CD14-positive monocyte (primary cell): ENCODE data around the gene STARD13. TPM values are rescaled to one million over a fixed set of nuclear protein-coding genes. Genes with fewer than 3 reads are reported as not detected.

Source experiments
- DNase-seq, 3 donors: peaks; one replicate each; pipeline ENCODE4 v3.0.0-alpha.2; 2011 to 2022
- H2AFZ ChIP-seq: 2 replicates; pipeline ENCODE4 v1.6.0; 2012; ENCODE audit warnings: mild to moderate bottlenecking, low read depth, low read length, inconsistent platforms; ENCODE audit not compliant: insufficient read depth, poor library complexity, severe bottlenecking
- H3K27ac ChIP-seq, 2 donors: 1 replicate in 1 of 2; 2 replicates in 1 of 2; pipeline ENCODE4 v1.5.1; 2012 to 2013; ENCODE audit warnings: low read length in 2 of 2, control low read depth in 1 of 2, inconsistent platforms in 1 of 2, low read depth in 1 of 2, mild to moderate bottlenecking in 1 of 2
- H3K27me3 ChIP-seq, 2 donors: one replicate each; pipeline versions ENCODE4 v1.6.0 to v1.6.1; 2011 to 2013; ENCODE audit warnings: low read length in 2 of 2; ENCODE audit not compliant: control insufficient read depth in 2 of 2, insufficient read depth in 2 of 2
- H3K36me3 ChIP-seq, 2 donors: replicated peaks in 1 of 2; 1 replicate in 1 of 2; 2 replicates in 1 of 2; pipeline versions ENCODE4 v1.5.1 to v1.6.1; 2012 to 2013; ENCODE audit warnings: low read length in 2 of 2, control low read depth in 1 of 2, inconsistent platforms in 1 of 2, mild to moderate bottlenecking in 1 of 2; ENCODE audit not compliant: insufficient read depth in 2 of 2, control insufficient read depth in 1 of 2
- H3K4me1 ChIP-seq, 2 donors: 1 replicate in 1 of 2; 2 replicates in 1 of 2; pipeline versions ENCODE4 v1.5.1 to v1.6.1; 2012 to 2013; ENCODE audit warnings: low read length in 2 of 2, control low read depth in 1 of 2, inconsistent platforms in 1 of 2, mild to moderate bottlenecking in 1 of 2, moderate library complexity in 1 of 2; ENCODE audit not compliant: insufficient read depth in 2 of 2, control insufficient read depth in 1 of 2
- H3K4me2 ChIP-seq: replicated peaks from 2 replicates; pipeline ENCODE3; 2012; ENCODE audit warnings: low read length, moderate library complexity, mild to moderate bottlenecking; ENCODE audit not compliant: poor library complexity, severe bottlenecking; ENCODE audit errors: extremely low read depth
- H3K4me3 ChIP-seq, 3 experiments: fragments of 200-600 bp in 1 of 3; sonication (generic) in 1 of 3; replicated peaks in 1 of 3; 1 replicate in 2 of 3; 2 replicates in 1 of 3; pipeline ENCODE4 v1.5.1; 2011 to 2013; ENCODE audit warnings: low read length in 3 of 3, mild to moderate bottlenecking in 3 of 3, control low read depth in 2 of 3, low read depth in 2 of 3, inconsistent platforms in 1 of 3, moderate library complexity in 1 of 3
- H3K79me2 ChIP-seq: 2 replicates; pipeline ENCODE4 v1.6.0; 2012; ENCODE audit warnings: mild to moderate bottlenecking, control low read depth, inconsistent platforms, low read length, moderate library complexity; ENCODE audit not compliant: insufficient read depth
- H3K9ac ChIP-seq: 2 replicates; pipeline ENCODE4 v1.6.0; 2017; ENCODE audit warnings: low read length, mild to moderate bottlenecking; ENCODE audit not compliant: insufficient read depth, poor library complexity, severe bottlenecking
- H3K9me3 ChIP-seq, 2 donors: replicated peaks in 1 of 2; 1 replicate in 1 of 2; 2 replicates in 1 of 2; pipeline versions ENCODE4 v1.5.1 to v1.6.1; 2012 to 2013; ENCODE audit warnings: low read length in 2 of 2, control low read depth in 1 of 2; ENCODE audit not compliant: control insufficient read depth in 1 of 2, insufficient read depth in 1 of 2
- H4K20me1 ChIP-seq: 2 replicates; pipeline ENCODE4 v1.6.0; 2012; ENCODE audit warnings: mild to moderate bottlenecking, low read length, control low read depth, moderate library complexity; ENCODE audit not compliant: insufficient read depth
- H3K27ac Mint-ChIP-seq, 7 donors: one replicate each; pipeline ENCODE4 v1.8.0; 2020; ENCODE audit warnings: mild to moderate bottlenecking in 7 of 7, mixed read lengths in 7 of 7, moderate library complexity in 6 of 7, inconsistent platforms in 2 of 7
- H3K27me3 Mint-ChIP-seq, 3 donors: one replicate each; pipeline ENCODE4 v1.8.0; 2021 to 2022; ENCODE audit warnings: low read depth in 3 of 3, mild to moderate bottlenecking in 3 of 3, mixed read lengths in 3 of 3, moderate library complexity in 3 of 3, inconsistent platforms in 1 of 3
- H3K36me3 Mint-ChIP-seq, 2 donors: one replicate each; pipeline ENCODE4 v1.8.0; 2020; ENCODE audit warnings: mixed read lengths in 2 of 2, inconsistent platforms in 1 of 2, mild to moderate bottlenecking in 1 of 2
- H3K4me1 Mint-ChIP-seq: one replicate; pipeline ENCODE4 v1.8.0; 2020; ENCODE audit warnings: mild to moderate bottlenecking, mixed read lengths
- H3K4me3 Mint-ChIP-seq, 2 donors: one replicate each; pipeline ENCODE4 v1.8.0; 2020; ENCODE audit warnings: mild to moderate bottlenecking in 2 of 2, mixed read lengths in 2 of 2, moderate library complexity in 1 of 2
- H3K9me3 Mint-ChIP-seq, 7 donors: one replicate each; pipeline ENCODE4 v1.8.0; 2020 to 2022; ENCODE audit warnings: mixed read lengths in 7 of 7, mild to moderate bottlenecking in 6 of 7, moderate library complexity in 6 of 7, inconsistent platforms in 2 of 7
- WGBS: methylation state at CpG from one replicate; pipeline ENCODE4 v1.1.5; 2013; ENCODE audit warnings: missing lambda C conversion rate; ENCODE audit not compliant: insufficient coverage; 5-methylcytosine and 5-hydroxymethylcytosine counted together
- intact Hi-C, 2 donors: fragments of 100-400 bp; cut with micrococcal nuclease; formaldehyde crosslinking; loops; one replicate each; pipeline versions ENCODE4 v1.15.0 to v1.15.1; 2023
- polyA plus RNA-seq, 3 donors: library from polyadenylated mRNA; depleted of rRNA in 1 of 3; unstranded in 2 of 3; stranded (reverse) in 1 of 3; fragments of 300-500 nt in 2 of 3; fragments of >200 nt in 1 of 3; fragmentation: Illumina TruSeq in 2 of 3; gene quantifications; 1 replicate in 2 of 3; 2 replicates in 1 of 3; pipeline ENCODE4 v1.2.3, GENCODE V29; 2012 to 2021
- TF ChIP-seq, protein P1 (sequence below): fragments of 200-600 bp; IDR thresholded peaks from one replicate; pipeline ENCODE4 v1.8.0; 2022; ENCODE audit warnings: antibody characterized with exemption, mild to moderate bottlenecking

Gene STARD13
- polyA plus RNA-seq, 3 donors = 0.37 to 0.69 (median 0.60) TPM

GRCh38 chr13:33099860-33100259, 185.7 kb downstream of the STARD13 start:
- no peak overlapping the region for H3K27ac Mint-ChIP-seq
- DNase-seq = no peak
- intact Hi-C loops = no loop called here
- Histone ChIP-seq H3K9me3 (peaks cover 5 to 7% of the 10 kb centered on the region in 2 donors), H3K27ac (no peak overlapping the region), H3K4me1 (peaks cover 3 to 4% of the 10 kb centered on the region in 2 donors), H3K9ac (no peak overlapping the region), H3K36me3 (no peaks in the 10 kb centered on the region), H3K27me3 (no peaks in the 10 kb centered on the region), H2AFZ (no peak overlapping the region), H3K79me2 (no peaks in the 10 kb centered on the region), H4K20me1 (no peaks in the 10 kb centered on the region), H3K4me2 (no peak overlapping the region), H3K4me3 (no peak overlapping the region)
- no CpG with 5 or more reads among the region's 3 CpGs for WGBS
- H3K27me3 Mint-ChIP-seq = peaks cover 0 to 6% (median 2%) of the 10 kb centered on the region in 3 donors
- TF ChIP-seq, protein P1, sequence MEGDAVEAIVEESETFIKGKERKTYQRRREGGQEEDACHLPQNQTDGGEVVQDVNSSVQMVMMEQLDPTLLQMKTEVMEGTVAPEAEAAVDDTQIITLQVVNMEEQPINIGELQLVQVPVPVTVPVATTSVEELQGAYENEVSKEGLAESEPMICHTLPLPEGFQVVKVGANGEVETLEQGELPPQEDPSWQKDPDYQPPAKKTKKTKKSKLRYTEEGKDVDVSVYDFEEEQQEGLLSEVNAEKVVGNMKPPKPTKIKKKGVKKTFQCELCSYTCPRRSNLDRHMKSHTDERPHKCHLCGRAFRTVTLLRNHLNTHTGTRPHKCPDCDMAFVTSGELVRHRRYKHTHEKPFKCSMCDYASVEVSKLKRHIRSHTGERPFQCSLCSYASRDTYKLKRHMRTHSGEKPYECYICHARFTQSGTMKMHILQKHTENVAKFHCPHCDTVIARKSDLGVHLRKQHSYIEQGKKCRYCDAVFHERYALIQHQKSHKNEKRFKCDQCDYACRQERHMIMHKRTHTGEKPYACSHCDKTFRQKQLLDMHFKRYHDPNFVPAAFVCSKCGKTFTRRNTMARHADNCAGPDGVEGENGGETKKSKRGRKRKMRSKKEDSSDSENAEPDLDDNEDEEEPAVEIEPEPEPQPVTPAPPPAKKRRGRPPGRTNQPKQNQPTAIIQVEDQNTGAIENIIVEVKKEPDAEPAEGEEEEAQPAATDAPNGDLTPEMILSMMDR = no peak
- H3K4me3 Mint-ChIP-seq = no peak overlapping the region
- peaks cover 3 to 11% (median 7%) of the 10 kb centered on the region in 7 donors for H3K9me3 Mint-ChIP-seq
- H3K36me3 Mint-ChIP-seq = no peaks in the 10 kb centered on the region
- peaks cover 5% of the 10 kb centered on the region for H3K4me1 Mint-ChIP-seq

GRCh38 chr13:33096886-33097605, 188.5 kb downstream of the STARD13 start:
- H3K27me3 ChIP-seq = no peaks in the 10 kb centered on the region
- H3K27ac Mint-ChIP-seq = no peak overlapping the region
- no peaks in the 10 kb centered on the region for H3K4me1 ChIP-seq
- TF ChIP-seq, protein P1 = no peak
- 100% methylated on average over 2 of the region's 2 CpGs for WGBS
- no peaks in the 10 kb centered on the region for H4K20me1 ChIP-seq
- no peak for DNase-seq
- no peak overlapping the region for H3K4me3 Mint-ChIP-seq
- H3K9ac ChIP-seq = no peak overlapping the region
- H3K4me3 ChIP-seq = no peak overlapping the region
- no peaks in the 10 kb centered on the region for H3K36me3 ChIP-seq
- peaks cover 2% of the 10 kb centered on the region for H3K4me1 Mint-ChIP-seq
- peaks cover 0 to 6% (median 3%) of the 10 kb centered on the region in 3 donors for H3K27me3 Mint-ChIP-seq
- intact Hi-C loops = no loop called here
- peaks cover 8 to 19% (median 13%) of the 10 kb centered on the region in 7 donors for H3K9me3 Mint-ChIP-seq
- H3K27ac ChIP-seq = no peak overlapping the region
- no peak overlapping the region for H2AFZ ChIP-seq
- H3K36me3 Mint-ChIP-seq = no peaks in the 10 kb centered on the region
- peaks cover 5 to 7% of the 10 kb centered on the region in 2 donors for H3K9me3 ChIP-seq
- no peak overlapping the region for H3K4me2 ChIP-seq
- no peaks in the 10 kb centered on the region for H3K79me2 ChIP-seq
